GM13976 (cell line): ENCODE data around the gene GBP2.

Experiments used
- DNase-seq: peaks from one replicate; pipeline ENCODE4 v3.0.0; 2012; ENCODE audit warnings: low spot score
- CTCF ChIP-seq: IDR thresholded peaks from 2 replicates; pipeline ENCODE4 v1.5.1; 2012; ENCODE audit warnings: borderline replicate concordance, mild to moderate bottlenecking; ENCODE audit not compliant: insufficient read depth; ENCODE audit errors: extremely low read depth, missing control alignments, control extremely low read depth
- in situ Hi-C: fragments of 300-500 bp; cut with MboI; formaldehyde crosslinking; loops from one replicate; pipeline ENCODE4 v1.12.0; 2022; ENCODE audit warnings: low sequenced_read_pairs, mixed read lengths, inconsistent platforms; ENCODE audit not compliant: unreplicated experiment

Gene GBP2

GRCh38 chr1:89070509-89070908 is 55.4 kb downstream of the GBP2 start:
- TF ChIP-seq CTCF, result no peak
- DNase-seq, result no peak
- in situ Hi-C loops, result no loop called here

GRCh38 chr1:89069951-89070350 is 56.0 kb downstream of the GBP2 start:
- in situ Hi-C loops, result no loop called here
- no peak for DNase-seq
- TF ChIP-seq CTCF, result no peak

- no peak for TF ChIP-seq CTCF
These were observed 57.6 kb downstream of the GBP2 start for GRCh38 chr1:89068291-89068690.

GRCh38 chr1:89065079-89065868 is 60.6 kb downstream of the GBP2 start, which contains the start of gene GBP1:
Gene GBP1, minus strand, starts transcription at chr1:89065208. Its CDS starts 1,974 bp downstream, at chr1:89063234.
- in situ Hi-C loops, result no loop called here
- no peak for DNase-seq
- no peak for TF ChIP-seq CTCF

More at GRCh38 chr1:89068291-89068690, 57.6 kb downstream of the GBP2 start:
- in situ Hi-C loops, result no loop called here
- no peak for DNase-seq

GRCh38 chr1:89064632-89065031 is 61.3 kb downstream of the GBP2 start:
- no peak for TF ChIP-seq CTCF
- in situ Hi-C loops, result no loop called here
- no peak for DNase-seq

GRCh38 chr1:89063094-89063493 is 62.8 kb downstream of the GBP2 start:
- TF ChIP-seq CTCF, result no peak
- in situ Hi-C loops, result no loop called here
- no peak for DNase-seq
